ENCODE results near the gene FRMPD1. TPM values are rescaled to one million over a fixed set of nuclear protein-coding genes. Genes with fewer than 3 reads are reported as not detected.

FRMPD1 gene
- total and polyA plus RNA-seq, 10 of the 15 experiments (the other 5 are each of a cell fraction or from before 2014, with no cell fraction given), result 0.01 to 0.08 (median 0.05) TPM; not detected in 6

- no peak overlapping the region for H3K27ac ChIP-seq (ENCODE audit: control insufficient read depth, insufficient read depth)
- H3K27me3 ChIP-seq (replicated peaks in 1 of 2; ENCODE audit: control insufficient read depth in 2 of 2, insufficient read depth in 2 of 2, low read length in 1 of 2), result peaks cover 0 to 4% of the 10 kb centered on the region in 2 experiments; a peak in 2 of 4 replicates
- ChIA-PET CTCF (no interaction called here), RAD21 (ENCODE audit: unreplicated experiment) (no interaction called here), SMC1A (ENCODE audit: uncharacterized antibody, unreplicated experiment) (no interaction called here), POLR2A (no interaction called here)
- FAIRE-seq, result no peak
- no peak for ATAC-seq
- H2AFZ ChIP-seq (ENCODE audit: control insufficient read depth, low read depth, low read length), result no peak overlapping the region
- H3K4me3 ChIP-seq, result no peak overlapping the region
- no peaks in the 10 kb centered on the region for H3K4me1 ChIP-seq (ENCODE audit: control insufficient read depth, insufficient read depth, low read length)
- in situ Hi-C loops (cut with MboI), result no loop called here
- no peaks in the 10 kb centered on the region for H3K36me3 ChIP-seq (ENCODE audit: control insufficient read depth in 2 of 2, insufficient read depth in 2 of 2, low read length in 1 of 2)
- intact Hi-C loops (cut with micrococcal nuclease; ENCODE audit: unreplicated experiment), result no loop called here
- no peak overlapping the region for H3K4me2 ChIP-seq (ENCODE audit: control insufficient read depth, insufficient read depth)
- no peak for TF ChIP-seq CBX5 (IDR thresholded peaks at IDR 0.05; ENCODE audit: low read depth)
- no peak for TF ChIP-seq SPI1 (IDR thresholded peaks at IDR 0.05; ENCODE audit: borderline replicate concordance, insufficient read depth, low read depth, low read length)
- no peak for TF ChIP-seq BHLHE40 (IDR thresholded peaks at IDR 0.05; ENCODE audit: borderline replicate concordance in 1 of 2, low read depth in 2 of 2, low read length in 1 of 2)
- no peak for TF ChIP-seq KDM1A (IDR thresholded peaks at IDR 0.05; ENCODE audit: borderline replicate concordance)
- no peak for TF ChIP-seq MTA2 (IDR thresholded peaks at IDR 0.05; ENCODE audit: low read depth)
- TF ChIP-seq ATF7 (IDR thresholded peaks at IDR 0.05; ENCODE audit: low read depth), result no peak
- no peak for TF ChIP-seq SIX5 (IDR thresholded peaks at IDR 0.05; ENCODE audit: low read depth, low read length, severe bottlenecking)
- TF ChIP-seq PBX3 (IDR thresholded peaks at IDR 0.05; ENCODE audit: insufficient replicate concordance, low read depth, low read length), result no peak
- no peak for TF ChIP-seq RB1 (IDR thresholded peaks at IDR 0.05; ENCODE audit: borderline replicate concordance)
- TF ChIP-seq SRF (IDR thresholded peaks at IDR 0.05; ENCODE audit: low read depth in 2 of 2, low read length in 2 of 2), result no peak
- TF ChIP-seq ZBTB40 (IDR thresholded peaks at IDR 0.05; ENCODE audit: borderline replicate concordance), result no peak
- TF ChIP-seq JUNB (IDR thresholded peaks at IDR 0.05), result no peak
- TF ChIP-seq PKNOX1 (IDR thresholded peaks at IDR 0.05), result no peak
- no peak for TF ChIP-seq POLR2AphosphoS5 (IDR thresholded peaks at IDR 0.05; ENCODE audit: low read length)
- H3K9me3 ChIP-seq (replicated peaks; ENCODE audit: control insufficient read depth, insufficient read depth, low read length), result no peaks in the 10 kb centered on the region
- no peak for DNase-seq (ENCODE audit: low read depth, low spot score)
- no peak overlapping the region for H3K9ac ChIP-seq (ENCODE audit: control insufficient read depth, insufficient read depth, low read length)
- no peaks in the 10 kb centered on the region for H3K79me2 ChIP-seq (ENCODE audit: control insufficient read depth, insufficient read depth, low read length)
- no peaks in the 10 kb centered on the region for H4K20me1 ChIP-seq (ENCODE audit: control insufficient read depth, insufficient read depth)
- BruUV-seq (replicated peaks), result no TSS peak
These were observed 42.5 kb upstream of the FRMPD1 start for GRCh38 chr9:37608250-37608649.

Data from GM12878 (cell line).